G401 (cell line): Measurements from ENCODE around the gene MELTF. TPM values are rescaled to one million over a fixed set of nuclear protein-coding genes. Genes with fewer than 3 reads are reported as not detected.
"Not testable (repeated sequence)": the region's sequence is repeated elsewhere in the genome, so short reads cannot be mapped to it uniquely, and the experiment has no call there.

ENCODE experiments used
- DNase-seq: peaks from one replicate; pipeline ENCODE4 v3.0.0-alpha.2; 2015; ENCODE audit warnings: low spot score
- in situ Hi-C: cut with HindIII; loops from 2 replicates; pipeline ENCODE4 v1.10.0; 2016; ENCODE audit warnings: low sequenced_read_pairs, mixed read lengths
- total RNA-seq: library from RNA; depleted of rRNA; stranded (reverse); fragments of >200 nt; shearing (Covaris generic); gene quantifications from 2 replicates; pipeline ENCODE4 v1.2.3, GENCODE V29; 2014; rRNA removed

The MELTF gene
- 19.3 and 19.7 TPM in 2 replicates for total RNA-seq

- in situ Hi-C loops: no loop called here
- DNase-seq: no peak
Observed at GRCh38 chr3:197029511-197030167, at the start of gene MELTF. Gene MELTF, minus strand, starts transcription at chr3:197029817. Its CDS starts 115 bp downstream, at chr3:197029702.

- in situ Hi-C loops: no loop called here
- DNase-seq: peak; percentile 17
Observed at GRCh38 chr3:197076415-197076814, 46.8 kb upstream of the MELTF start.

GRCh38 chr3:197068077-197068476, 38.5 kb upstream of the MELTF start:
- in situ Hi-C loops: no loop called here
- DNase-seq: no peak

- no peak for DNase-seq
- in situ Hi-C loops: loop anchor here (5.0 kb wide), 1 partner anchor 38 kb away; no protein-coding TSS in a partner anchor
Observed at GRCh38 chr3:197064771-197065170, 35.2 kb upstream of the MELTF start.

GRCh38 chr3:197062446-197062845, 32.8 kb upstream of the MELTF start:
- DNase-seq: no peak
- in situ Hi-C loops: loop anchor here (5.0 kb wide), 1 partner anchor 40 kb away; no protein-coding TSS in a partner anchor

GRCh38 chr3:197051637-197052036, 22.0 kb upstream of the MELTF start:
- in situ Hi-C loops, DNase-seq: not testable (repeated sequence)

- in situ Hi-C loops: no loop called here
Observed at GRCh38 chr3:197050511-197050910, 20.9 kb upstream of the MELTF start.

GRCh38 chr3:197042539-197042938, 12.9 kb upstream of the MELTF start:
- in situ Hi-C loops: no loop called here
- no peak for DNase-seq

More at GRCh38 chr3:197050511-197050910, 20.9 kb upstream of the MELTF start:
- no peak for DNase-seq

- DNase-seq: no peak
- in situ Hi-C loops: no loop called here
Observed at GRCh38 chr3:197041875-197042488, 12.4 kb upstream of the MELTF start.

GRCh38 chr3:197040658-197041057, 11.0 kb upstream of the MELTF start:
- no peak for DNase-seq
- in situ Hi-C loops: no loop called here

GRCh38 chr3:197038679-197039462, 9.3 kb upstream of the MELTF start:
- in situ Hi-C loops: loop anchor here (5.0 kb wide), 1 partner anchor 42 kb away; no protein-coding TSS in a partner anchor
- no peak for DNase-seq

GRCh38 chr3:197035577-197035976, 6.0 kb upstream of the MELTF start:
- in situ Hi-C loops: loop anchor here (5.0 kb wide), 1 partner anchor 38 kb away; no protein-coding TSS in a partner anchor
- no peak for DNase-seq

- not testable (repeated sequence) for DNase-seq
- in situ Hi-C loops: loop anchor here (5.0 kb wide), 1 partner anchor 37 kb away; no protein-coding TSS in a partner anchor
Observed at GRCh38 chr3:197034778-197035177, 5.2 kb upstream of the MELTF start.

- in situ Hi-C loops, DNase-seq: not testable (repeated sequence)
Observed at GRCh38 chr3:197033764-197034163, 4.1 kb upstream of the MELTF start.

GRCh38 chr3:197031315-197032285, 2.0 kb upstream of the MELTF start:
- DNase-seq: peak; percentile 59
- in situ Hi-C loops: no loop called here

- no peak for DNase-seq
- in situ Hi-C loops: no loop called here
Observed at GRCh38 chr3:197030379-197031314, 1.0 kb upstream of the MELTF start.

- no peak for DNase-seq
- in situ Hi-C loops: no loop called here
Observed at GRCh38 chr3:197028728-197029510, 698 bp downstream of the MELTF start.
